Esophagus (tissue), 2 donors: ENCODE results near the gene POU5F2. TPM values are rescaled to one million over a fixed set of nuclear protein-coding genes. Genes with fewer than 3 reads are reported as not detected.

ENCODE experiments used
- polyA plus RNA-seq, 2 donors: library from polyadenylated mRNA; stranded (reverse); fragments of 200-250 nt; gene quantifications; one replicate each; pipeline ENCODE4 v1.2.3, GENCODE V29; 2013
- donor health status: healthy with polysubstance abuse.
- donor health status: Bipolar disorder and iron deficiency.

Gene POU5F2
- polyA plus RNA-seq, 2 donors, result 0.01 to 0.31 TPM

Other genes with a start within 250 kb of the POU5F2 start
- 1 to 10 TPM; 3.2 to 3.4 TPM for gene NR2F1-AS1, start 160.4 kb downstream of the POU5F2 start, polyA plus RNA-seq
- gene NR2F1, start 158.4 kb downstream of the POU5F2 start, polyA plus RNA-seq, result 1 to 10 TPM; 2.2 to 9.5 TPM